HG02943 (cell line): Measurements from ENCODE around the gene F7.
"Not testable (repeated sequence)": the region's sequence is repeated elsewhere in the genome, so short reads cannot be mapped to it uniquely, and the experiment has no call there.

Experiments
- ATAC-seq: cut with Tn5 transposase; IDR thresholded peaks from one replicate; pipeline ENCODE4 v1.9.1; 2021; ENCODE audit warnings: mild to moderate bottlenecking, low read depth, moderate library complexity; ENCODE audit not compliant: unreplicated experiment

The F7 gene

DNA sequence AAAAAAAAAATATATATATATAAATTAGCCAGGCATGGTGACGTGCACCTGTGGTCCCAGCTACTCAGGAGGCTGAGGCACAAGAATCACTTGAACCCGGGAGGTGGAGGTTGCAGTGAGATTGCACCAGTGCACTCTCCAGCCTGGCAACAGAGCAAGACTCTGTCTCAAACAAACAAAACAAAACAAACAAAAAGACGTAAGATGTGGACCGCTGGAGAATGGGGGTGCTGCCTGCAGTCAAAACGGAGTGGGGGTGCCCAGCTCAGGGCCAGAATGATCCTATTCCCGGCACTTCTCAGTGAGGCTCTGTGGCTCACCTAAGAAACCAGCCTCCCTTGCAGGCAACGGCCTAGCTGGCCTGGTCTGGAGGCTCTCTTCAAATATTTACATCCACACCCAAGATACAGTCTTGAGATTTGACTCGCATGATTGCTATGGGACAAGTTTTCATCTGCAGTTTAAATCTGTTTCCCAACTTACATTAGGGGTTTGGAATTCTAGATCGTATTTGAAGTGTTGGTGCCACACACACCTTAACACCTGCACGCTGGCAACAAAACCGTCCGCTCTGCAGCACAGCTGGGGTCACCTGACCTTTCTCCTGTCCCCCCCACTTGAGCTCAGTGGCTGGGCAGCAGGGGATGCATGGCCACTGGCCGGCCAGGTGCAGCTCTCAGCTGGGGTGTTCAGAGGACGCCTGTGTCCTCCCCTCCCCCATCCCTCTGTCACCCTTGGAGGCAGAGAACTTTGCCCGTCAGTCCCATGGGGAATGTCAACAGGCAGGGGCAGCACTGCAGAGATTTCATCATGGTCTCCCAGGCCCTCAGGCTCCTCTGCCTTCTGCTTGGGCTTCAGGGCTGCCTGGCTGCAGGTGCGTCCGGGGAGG is at the start of gene F7:
F7 (plus strand) TSS at position 760 of the 889 bp plus-strand sequence; CDS start at position 811, 51 bp downstream.
- no peak for ATAC-seq

DNA sequence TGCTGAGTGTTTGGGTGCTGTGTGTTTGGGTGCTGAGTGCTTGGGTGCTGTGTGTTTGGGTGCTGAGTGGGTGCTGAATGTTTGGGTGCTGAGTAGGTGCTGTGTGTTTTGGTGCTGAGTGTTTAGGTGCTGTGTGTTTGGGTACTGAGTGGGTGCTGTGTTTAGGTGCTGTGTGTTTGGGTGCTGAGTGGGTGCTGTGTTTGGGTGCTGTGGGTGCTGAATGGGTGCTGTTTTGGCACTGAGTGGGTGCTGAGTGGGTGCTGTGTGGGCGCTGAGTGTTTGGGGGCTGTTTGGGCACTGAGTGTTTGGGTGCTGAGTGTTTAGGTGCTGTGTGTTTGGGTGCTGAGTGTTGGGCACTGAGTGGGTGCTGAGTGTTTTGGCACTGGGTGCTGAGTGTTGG is 48.5 kb upstream of the F7 start:
- no peak for ATAC-seq

DNA sequence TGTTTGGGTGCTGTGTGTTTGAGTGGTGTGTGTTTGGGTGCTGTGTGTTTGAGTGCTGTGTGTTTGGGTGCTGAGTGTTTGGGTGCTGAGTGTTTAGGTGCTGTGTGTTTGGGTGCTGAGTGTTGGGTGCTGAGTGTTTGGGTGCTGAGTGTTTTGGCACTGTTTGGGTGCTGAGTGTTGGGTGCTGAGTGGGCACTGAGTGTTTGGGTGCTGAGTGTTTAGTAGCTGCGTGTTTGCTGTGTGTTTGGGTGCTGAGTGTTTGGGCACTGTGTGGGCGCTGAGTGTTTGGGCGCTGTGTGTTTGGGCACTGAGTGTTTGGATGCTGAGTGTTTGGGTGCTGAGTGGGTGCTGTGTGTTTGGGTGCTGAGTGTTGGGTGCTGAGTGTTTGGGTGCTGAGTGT is 48.0 kb upstream of the F7 start:
- ATAC-seq, result not testable (repeated sequence)

DNA sequence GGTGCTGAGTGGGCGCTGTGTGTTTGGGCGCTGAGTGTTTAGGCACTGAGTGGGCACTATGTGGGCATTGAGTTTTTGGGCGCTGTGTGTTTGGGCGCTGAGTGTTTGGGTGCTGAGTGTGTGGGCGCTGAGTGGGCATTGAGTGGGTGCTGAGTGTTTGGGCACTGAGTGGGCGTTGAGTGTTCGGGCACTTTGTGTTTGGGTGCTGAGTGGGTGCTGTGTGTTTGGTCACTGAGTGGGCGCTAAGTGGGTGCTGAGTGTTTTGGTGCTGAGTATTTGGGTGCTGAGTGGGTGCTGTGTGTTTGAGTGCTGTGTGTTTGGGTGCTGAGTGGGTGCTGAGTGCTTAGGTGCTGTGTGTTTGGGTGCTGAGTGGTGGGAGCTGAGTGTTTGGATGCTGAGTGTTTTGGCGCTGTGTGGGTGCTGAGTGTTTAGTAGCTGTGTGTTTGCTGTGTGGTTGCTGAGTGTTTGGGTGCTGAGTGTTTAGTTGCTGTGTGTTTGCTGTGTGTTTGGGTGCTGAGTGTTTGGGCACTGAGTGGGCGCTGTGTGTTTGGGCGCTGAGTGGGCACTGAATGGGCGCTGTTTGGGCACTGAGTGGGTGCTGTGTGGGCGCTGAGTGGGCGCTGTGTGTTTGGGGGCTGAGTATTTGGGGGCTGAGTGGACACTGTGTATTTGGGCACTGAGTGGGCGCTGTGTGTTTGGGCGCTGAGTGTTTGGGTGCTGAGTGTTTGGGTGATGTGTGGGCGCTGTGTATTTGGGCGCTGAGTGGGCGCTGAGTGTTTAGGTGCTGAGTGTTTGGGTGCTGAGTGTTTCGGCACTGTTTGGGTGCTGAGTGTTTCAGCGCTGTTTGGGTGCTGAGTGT is 47.2 kb upstream of the F7 start:
- no peak for ATAC-seq

DNA sequence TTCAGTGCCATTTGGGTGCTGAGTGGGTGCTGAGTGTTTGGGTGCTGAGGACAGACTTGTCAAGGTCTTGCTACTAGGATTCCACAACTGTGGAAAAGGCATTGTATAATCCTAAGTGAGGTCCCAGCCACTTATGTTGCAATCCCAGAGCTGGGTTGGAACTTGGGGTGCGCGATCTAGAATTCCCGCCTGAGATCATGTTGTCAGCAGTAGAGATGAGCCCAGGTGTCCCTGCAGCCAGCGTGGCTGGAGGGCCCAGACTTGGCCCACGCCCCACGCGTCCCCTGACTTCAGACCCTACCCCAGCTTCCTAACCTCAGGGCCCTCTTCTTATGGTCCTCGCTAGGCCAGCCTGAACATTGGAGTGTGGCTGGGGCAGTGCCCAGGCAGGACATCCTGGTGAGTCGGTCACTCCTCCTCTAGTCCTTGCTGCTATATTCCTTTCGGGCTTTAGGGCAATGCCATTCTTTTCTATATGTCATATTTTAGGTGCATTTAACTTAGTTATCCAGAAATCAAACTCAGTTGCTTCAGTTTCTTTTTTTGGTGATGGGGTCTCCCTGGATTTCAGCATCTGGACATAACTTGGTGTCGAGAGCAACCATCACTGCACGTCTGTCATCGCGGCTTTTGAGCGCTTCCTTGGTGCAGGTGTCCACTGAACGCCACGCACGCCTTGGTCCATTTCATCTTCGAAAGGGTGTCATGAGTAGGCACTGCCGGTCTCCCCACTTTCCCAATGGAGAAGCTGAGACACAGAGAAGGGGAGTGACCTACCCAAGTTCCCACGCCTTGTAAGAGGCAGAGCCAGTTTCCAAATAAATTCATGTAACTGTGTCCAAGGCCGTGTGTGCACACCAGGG is 46.4 kb upstream of the F7 start:
- ATAC-seq, result no peak

DNA sequence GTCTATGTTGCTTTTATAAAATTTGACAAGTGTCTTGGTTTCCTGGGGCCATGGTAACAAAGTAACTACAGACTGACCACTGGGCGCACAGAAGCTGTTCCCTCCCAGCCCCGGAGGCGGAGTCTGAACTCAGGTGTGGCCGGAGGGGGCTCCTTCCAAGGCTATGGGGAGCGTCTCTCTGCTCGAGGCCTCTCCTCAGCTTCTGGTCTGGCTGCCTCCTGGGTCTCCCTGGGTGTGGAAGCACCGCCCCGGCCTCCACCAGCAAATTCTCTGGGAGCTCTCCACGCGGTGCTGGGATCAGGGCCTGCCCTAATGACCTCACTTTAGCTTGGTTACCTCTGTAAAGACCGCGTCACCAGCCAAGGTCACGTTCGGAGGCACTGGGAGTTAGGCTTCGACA is 45.7 kb upstream of the F7 start:
- ATAC-seq, result no peak

DNA sequence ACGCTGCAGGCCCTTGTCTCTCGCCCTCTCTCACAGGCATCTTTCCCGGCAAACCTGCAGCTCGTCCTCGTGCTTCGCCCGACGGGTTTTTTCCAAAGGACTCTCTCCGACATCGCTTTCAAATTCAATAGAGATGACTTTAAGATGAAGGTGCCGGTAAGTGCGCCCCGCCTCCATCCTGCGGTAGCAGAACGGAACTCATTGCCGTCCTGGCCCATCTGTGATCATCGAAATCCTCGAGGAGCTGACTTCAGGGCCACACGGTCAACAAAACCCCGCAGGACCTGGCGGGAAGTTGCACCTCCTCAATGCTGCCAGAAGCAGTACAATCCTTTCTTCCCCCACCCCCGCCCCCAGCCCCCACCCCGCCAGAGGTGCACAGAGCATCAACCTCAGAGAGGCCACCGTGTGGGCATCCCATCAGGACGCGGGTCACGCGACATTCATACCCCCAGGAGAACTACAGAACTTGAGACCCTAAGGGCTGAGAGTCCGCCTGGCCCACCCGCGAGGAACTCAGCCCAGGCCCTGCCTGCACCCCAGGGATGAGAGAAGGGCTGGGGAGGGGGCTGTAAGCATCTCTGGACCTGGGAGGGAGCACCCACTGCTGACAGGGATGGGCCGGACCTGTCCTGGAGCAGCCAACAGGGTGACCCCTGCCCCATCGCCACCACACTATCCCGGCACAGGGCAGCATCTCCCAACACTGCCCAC is 44.9 kb upstream of the F7 start:
- no peak for ATAC-seq

DNA sequence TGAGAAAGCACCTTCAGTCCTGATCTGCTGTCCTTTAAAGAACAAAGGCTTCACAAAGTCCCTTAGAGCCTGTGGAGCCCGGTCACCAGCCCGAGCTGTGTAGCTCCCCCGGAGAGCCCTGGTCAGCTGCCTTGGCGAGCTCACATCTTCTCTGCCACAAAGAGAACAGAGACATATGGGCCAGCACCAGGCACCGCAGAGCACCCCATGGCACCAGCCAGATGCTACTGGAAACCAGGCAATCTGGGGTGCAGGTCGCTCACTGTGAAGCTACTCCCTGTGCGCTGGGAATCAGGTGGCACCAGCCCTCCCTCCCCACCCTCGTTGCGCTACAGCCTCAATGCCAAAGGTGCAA is 44.3 kb upstream of the F7 start:
- ATAC-seq, result no peak

DNA sequence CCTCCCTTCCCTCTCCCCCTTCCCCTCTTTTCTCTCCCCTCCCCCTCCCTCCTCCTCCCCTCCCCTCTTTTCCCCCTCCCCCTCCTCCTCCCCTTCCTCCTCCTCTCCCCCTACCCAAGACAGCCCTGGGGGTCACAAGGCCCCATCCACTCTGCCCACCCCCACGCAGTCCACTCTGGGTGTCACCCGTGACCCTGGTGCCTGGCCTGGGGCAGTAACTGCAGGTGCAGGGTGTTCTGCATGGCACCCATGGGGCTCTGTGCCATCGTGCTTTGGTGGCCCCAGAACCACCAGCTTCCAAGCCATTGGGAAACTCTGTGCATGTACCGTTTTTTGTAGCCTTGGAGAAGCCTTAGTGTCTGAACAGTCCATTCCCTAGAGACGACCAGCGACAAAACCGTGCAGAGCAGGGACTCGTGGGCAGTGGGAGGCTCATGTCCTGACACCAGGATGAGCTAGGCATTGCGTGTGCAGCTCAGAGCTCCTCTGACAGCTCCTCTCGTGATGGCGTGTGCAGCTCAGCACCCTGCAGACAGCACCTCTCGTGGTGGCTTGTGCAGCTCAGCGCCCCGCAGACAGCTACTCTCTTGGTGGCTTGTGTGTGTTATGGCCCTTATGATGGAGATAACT is 43.7 kb upstream of the F7 start:
- ATAC-seq, result no peak

DNA sequence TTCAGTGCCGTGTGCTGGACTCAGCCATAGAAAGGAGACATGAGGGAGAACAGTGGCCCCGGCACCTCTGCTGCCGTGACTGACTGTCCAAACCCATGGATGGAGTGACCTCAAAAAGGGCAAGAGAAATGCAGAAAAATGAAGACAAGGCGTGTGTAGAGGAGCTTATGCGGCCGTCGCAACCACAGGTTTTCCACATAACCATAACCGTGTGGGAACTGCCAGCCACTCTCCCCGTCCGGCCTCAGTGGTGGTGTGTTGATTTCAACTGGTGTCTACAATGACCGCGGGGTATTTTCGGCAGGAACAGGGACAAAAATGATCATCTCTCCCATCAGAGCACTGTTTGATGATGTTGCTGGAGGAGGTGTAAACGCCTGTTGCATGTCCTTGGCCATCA is 42.9 kb upstream of the F7 start:
- ATAC-seq, result no peak

DNA sequence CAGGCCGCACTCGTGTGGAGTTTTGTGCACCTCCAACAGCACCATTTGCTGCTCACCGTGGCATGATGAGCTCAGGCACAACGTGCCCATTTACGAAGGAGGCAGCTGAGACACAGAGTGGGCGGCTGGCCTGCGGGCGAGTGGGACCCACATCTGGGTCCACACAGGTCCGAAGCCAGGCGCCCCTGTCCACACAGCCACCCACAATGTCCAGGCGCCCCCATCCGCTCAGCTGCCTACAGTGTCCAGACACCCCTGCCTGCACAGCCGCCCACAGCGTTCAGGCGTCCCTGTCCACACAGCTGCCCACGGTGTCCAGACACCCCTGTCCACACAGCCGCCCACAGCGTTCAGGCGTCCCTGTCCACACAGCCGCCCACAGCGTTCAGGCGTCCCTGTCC is 42.5 kb upstream of the F7 start:
- ATAC-seq, result no peak

DNA sequence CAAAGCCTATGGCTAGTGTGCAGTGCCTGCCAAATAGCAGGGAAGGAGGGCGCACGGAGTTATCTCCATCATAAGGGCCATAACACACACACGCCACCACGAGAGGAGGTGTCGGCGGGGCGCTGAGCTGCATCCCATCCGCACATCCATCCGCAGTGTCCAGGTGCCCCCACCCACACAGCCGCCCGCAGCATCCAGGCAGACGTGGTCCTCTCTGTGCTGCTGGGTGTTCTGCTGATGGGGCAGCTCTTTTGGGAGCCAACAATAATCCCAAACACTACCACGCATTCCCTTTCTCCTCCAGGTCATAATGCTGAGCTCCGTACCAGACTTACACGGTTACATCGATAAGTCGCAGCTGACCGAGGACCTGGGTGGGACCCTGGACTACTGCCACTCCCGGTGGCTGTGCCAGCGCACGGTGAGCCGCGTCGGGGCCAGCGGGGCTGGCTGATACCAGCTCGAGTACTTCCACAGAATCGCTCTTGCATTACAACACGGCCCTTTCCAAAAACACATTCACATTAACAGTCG is 41.5 kb upstream of the F7 start:
- no peak for ATAC-seq

DNA sequence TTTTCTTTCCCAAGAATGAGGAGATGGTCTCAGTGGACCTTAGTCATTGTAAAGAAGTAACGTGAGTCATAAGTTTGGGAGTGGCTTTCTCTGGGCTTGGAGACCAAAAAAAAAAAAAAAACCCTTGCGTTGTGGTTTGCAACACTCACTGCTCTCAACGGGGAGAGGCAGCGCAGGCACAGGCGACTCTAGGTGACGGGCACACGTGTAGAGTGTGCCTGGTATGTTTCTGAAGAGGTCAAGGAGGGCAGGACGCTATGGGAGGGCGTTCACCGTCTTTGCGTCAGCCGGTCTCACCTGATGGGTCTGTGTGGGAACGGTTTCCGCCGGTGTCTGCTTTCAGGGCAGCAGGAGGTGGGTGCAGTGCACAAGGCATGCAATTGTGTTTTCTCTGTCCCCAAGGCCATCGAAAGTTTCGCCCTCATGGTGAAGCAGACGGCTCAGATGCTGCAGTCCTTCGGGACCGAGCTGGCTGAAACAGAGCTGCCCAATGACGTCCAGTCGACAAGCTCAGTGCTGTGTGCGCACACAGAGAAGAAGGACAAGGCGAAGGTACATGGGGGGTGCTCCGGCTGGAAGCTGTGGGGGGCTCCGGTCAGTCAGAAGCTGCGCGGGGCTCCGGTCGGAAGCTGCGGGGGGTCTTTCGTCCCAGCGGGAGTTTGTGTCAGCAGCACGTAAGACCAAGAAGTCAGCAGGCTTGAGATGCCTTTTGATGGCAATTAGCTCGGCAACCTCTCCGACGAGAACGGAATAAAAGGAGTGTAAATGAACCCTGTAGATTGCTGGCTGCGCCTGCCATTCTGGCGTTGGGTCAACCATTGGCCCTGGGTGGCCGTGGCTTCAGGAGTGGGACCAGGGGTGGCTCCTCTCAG is 40.8 kb upstream of the F7 start:
- no peak for ATAC-seq

DNA sequence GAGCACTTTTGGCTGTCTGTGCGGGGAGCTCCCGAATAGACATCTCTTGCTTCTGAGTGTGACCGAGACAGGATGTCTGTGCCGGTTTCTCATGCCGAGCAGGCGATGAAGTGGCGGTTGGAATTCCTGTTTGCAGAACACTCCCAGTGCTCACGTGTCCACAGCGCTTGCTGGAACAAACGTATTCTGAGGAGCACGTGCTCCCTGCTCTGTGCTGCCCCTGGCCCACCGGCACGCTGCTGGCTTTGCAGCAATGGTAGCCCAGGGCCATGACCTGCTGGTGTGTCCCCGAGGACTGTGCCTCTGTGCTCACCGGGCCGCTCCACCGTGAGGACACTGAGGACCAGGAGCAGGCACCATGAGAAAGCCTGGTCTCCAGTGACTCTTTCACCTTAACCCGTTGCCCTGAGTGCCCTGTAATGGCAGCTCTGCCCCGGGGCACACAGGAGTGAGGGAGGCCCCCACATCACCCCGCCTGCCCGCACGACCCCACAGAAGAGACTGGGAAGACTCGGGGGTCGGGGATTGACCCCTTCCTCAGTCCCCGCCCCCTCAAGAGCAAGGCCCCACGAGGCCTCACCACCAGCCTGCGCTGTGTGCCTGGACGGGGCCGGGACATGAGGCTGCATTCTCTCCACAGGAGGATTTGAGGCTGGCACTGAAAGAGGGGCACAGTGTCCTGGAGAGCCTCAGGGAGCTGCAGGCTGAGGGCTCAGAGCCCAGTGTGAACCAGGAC is 40.0 kb upstream of the F7 start:
- no peak for ATAC-seq

DNA sequence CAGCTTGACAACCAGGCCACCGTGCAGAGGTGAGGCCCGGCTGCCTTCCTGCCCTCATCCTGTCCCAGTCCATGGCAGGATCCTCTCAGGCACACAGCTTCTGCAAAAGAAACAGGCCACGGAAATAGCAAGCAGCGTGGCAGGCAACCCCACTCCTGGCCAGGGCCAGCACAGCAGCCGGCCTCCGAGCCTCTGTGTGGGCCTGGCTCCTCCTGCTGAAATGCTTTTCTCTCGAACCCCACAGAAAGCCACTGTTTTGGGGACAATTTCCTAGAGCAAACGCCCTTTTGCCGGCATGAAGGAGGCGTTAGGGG is 39.5 kb upstream of the F7 start:
- ATAC-seq, result no peak

DNA sequence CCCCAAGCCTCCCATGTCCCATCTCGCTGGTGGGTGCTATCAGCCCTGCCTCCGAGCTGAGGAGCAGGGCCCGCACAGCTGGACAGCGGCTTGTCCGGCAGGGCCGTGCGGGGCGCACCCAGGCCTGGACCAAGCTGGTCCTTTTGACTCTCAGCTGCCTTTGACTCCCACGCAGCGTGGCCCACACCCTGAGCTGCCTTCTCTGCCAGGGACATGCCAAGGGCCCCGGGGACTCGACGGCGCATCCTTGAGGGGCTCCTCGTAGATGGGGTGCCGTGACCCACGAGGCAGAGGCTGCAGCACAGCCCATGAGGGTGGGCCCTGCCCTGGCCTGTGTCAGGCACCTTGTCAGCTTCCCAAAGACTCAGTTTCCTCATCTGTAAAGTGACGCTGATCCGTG is 38.8 kb upstream of the F7 start:
- no peak for ATAC-seq

DNA sequence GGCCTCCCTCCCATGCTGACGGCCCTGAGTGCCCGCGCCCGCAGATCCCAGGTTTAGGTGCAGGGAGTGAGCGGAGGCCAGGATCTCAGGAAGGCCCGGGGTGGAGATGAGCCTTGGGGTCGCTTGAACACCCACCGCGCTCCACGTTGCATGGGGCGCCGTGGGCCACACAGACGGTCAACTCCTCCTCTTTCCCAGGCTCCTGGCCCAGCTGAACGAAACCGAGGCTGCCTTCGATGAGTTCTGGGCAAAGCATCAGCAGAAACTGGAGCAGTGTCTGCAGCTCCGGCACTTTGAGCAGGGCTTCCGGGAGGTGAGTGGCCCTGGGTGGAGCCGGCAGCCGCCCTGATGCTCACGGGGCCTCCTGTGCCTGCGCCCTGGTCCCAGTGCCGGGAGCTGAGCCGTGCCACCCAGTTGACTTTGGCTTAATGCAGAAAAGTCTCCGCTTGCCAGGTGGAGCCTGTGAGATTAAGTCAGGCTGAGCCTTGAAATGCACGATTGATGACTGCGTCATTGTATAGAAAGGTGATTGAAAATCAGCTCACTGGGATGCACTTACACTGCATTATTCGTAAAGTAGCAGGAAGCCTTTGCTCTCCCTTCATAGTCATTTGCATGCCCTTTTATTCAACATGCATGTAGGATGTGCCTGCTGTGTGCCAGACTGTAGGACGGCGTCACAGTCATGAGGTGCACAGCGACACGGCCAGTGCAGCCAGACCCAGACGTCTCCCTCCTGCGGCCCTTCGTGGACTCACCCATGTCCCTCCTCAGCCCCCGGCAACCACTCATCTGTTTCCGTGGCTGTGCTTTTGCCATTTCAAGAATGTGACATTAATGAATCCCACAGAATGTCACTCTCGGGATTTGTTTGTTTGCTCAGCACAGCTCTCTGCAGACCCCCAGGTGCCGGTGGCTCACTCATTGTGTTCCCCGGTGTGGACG is 35.5 kb upstream of the F7 start:
- ATAC-seq, result no peak
